Glutamatergic neuron (in vitro differentiated cells): ENCODE results near the gene ZNF544. TPM values are rescaled to one million over a fixed set of nuclear protein-coding genes. Genes with fewer than 3 reads are reported as not detected.
A peak's percentile ranks its signal among the peaks of the same experiment; 100 is the strongest.

Source experiments
- DNase-seq: peaks from one replicate; pipeline ENCODE4 v3.0.0; 2022
- H3K27ac Mint-ChIP-seq: one replicate; pipeline ENCODE4 v1.8.0; 2020; ENCODE audit warnings: mild to moderate bottlenecking, mixed read lengths, inconsistent platforms; ENCODE audit not compliant: unreplicated experiment
- H3K27me3 Mint-ChIP-seq: one replicate; pipeline ENCODE4 v1.8.0; 2020; ENCODE audit warnings: mild to moderate bottlenecking, moderate library complexity, mixed read lengths, inconsistent platforms; ENCODE audit not compliant: unreplicated experiment
- H3K36me3 Mint-ChIP-seq: one replicate; pipeline ENCODE4 v1.8.0; 2020; ENCODE audit warnings: mild to moderate bottlenecking, mixed read lengths, inconsistent platforms; ENCODE audit not compliant: unreplicated experiment
- H3K4me1 Mint-ChIP-seq: one replicate; pipeline ENCODE4 v1.8.0; 2020; ENCODE audit warnings: mild to moderate bottlenecking, low read depth, mixed read lengths, inconsistent platforms; ENCODE audit not compliant: unreplicated experiment
- H3K4me3 Mint-ChIP-seq: one replicate; pipeline ENCODE4 v1.8.0; 2020; ENCODE audit warnings: mild to moderate bottlenecking, mixed read lengths, inconsistent platforms; ENCODE audit not compliant: unreplicated experiment
- H3K9me3 Mint-ChIP-seq: one replicate; pipeline ENCODE4 v1.8.0; 2020; ENCODE audit warnings: mild to moderate bottlenecking, moderate library complexity, mixed read lengths, inconsistent platforms; ENCODE audit not compliant: unreplicated experiment
- total RNA-seq: library from RNA; stranded (reverse); fragmentation: NEBNext Ultra II Directional; extraction: Animal tissue kit (Norgen Biotek cat#: 25700); gene quantifications from one replicate; pipeline ENCODE4 v1.2.1, GENCODE V29; 2021; ENCODE audit not compliant: unreplicated experiment
- TF ChIP-seq, protein P1 (sequence below): fragments of 200-600 bp; sonication (generic); IDR thresholded peaks from one replicate; pipeline ENCODE4 v1.5.0; 2021; ENCODE audit not compliant: partially characterized antibody, unreplicated experiment

The ZNF544 gene
- total RNA-seq, 1 donor from 2014 or later, result 46.1 TPM

DNA sequence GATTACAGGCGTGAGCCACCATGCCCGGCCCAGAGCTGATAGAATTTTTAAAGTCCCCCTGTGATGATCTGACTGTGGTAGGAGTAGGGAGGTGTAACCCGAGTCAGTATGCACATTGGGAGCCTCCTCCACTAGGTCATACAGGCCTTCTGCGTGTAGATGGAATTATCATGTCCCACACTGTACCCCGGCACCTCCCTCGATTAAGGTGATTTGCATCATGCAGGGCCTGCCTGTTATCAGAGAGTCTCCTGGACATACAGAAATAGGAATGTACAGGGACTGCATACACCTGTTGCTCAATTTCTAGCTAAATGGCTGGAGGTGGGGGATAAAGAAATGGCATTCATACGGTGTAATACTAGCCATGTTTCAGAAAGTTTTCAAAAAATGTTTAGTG is 75.5 kb downstream of the ZNF544 start:
- Mint-ChIP-seq H3K27ac (peak overlapping the region; percentile 68), H3K27me3 (peaks cover 9% of the 10 kb centered on the region), H3K4me3 (peak overlapping the region; percentile 100), H3K36me3 (peaks cover 12% of the 10 kb centered on the region), H3K9me3 (peaks cover 13% of the 10 kb centered on the region), H3K4me1 (peaks cover 12% of the 10 kb centered on the region)
- TF ChIP-seq, protein P1, sequence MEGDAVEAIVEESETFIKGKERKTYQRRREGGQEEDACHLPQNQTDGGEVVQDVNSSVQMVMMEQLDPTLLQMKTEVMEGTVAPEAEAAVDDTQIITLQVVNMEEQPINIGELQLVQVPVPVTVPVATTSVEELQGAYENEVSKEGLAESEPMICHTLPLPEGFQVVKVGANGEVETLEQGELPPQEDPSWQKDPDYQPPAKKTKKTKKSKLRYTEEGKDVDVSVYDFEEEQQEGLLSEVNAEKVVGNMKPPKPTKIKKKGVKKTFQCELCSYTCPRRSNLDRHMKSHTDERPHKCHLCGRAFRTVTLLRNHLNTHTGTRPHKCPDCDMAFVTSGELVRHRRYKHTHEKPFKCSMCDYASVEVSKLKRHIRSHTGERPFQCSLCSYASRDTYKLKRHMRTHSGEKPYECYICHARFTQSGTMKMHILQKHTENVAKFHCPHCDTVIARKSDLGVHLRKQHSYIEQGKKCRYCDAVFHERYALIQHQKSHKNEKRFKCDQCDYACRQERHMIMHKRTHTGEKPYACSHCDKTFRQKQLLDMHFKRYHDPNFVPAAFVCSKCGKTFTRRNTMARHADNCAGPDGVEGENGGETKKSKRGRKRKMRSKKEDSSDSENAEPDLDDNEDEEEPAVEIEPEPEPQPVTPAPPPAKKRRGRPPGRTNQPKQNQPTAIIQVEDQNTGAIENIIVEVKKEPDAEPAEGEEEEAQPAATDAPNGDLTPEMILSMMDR, result no peak
- no peak for DNase-seq

DNA sequence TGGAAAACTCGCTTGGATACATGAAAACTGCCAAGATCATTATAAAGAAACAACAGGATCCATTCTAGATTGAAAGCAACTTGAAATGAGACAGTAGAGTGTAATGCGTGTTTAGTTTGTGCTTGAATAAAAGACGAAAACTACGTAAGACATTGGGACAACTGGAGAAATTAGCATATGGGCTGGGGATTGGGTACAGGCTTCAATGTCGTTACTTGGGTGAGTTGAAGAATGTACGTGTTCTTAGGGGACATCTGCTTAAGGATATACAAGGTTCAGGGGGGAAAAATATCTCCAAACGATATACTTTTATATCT is 76.0 kb downstream of the ZNF544 start:
- TF ChIP-seq, protein P1, result no peak
- peak overlapping the region; percentile 97 for H3K27ac Mint-ChIP-seq
- H3K4me3 Mint-ChIP-seq, result peak overlapping the region; percentile 100
- peaks cover 12% of the 10 kb centered on the region for H3K36me3 Mint-ChIP-seq
- no peak for DNase-seq
- peaks cover 12% of the 10 kb centered on the region for H3K4me1 Mint-ChIP-seq
- H3K27me3 Mint-ChIP-seq, result peaks cover 9% of the 10 kb centered on the region
- peaks cover 12% of the 10 kb centered on the region for H3K9me3 Mint-ChIP-seq

DNA sequence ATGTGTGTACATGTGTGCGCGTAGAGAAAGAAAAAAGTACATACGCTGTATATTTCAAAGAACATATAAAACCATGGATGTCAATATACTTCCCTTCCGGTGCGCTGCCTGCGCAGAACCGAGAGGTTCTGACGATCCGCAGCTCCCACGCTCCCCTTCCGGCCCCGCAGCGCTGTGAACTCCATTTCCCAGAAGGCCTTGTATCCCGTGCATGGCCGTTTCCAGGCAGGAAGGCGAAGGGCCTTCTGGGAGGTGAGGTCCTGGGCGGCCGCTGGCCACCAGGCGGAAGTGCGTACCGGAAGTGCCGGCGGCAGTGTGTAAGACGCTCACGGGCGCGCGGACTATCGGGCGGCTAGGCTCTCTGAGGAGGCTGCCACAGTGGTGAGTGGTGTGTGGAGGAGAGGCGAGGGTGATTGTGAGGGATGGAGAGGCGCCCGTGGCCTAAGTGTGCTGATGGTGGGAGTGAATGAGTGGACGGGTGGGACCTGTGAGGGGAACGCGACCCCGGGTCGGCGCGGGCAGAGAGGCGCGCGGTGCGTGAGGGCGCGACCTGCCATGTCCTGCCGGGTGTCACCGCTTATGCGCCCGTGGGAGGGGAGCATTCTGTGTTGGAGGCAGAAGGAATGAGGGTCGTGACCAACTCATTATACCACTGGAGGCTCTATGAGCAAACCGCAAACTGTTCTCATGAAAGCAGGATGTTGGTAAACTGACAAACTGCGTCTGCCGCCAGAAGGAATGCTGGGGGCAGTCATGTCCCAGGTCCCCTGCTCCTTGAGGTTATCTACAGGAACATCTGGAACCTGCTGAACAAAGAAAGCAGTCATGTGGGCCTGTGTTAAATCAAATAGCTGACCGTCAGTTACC is 76.6 kb downstream of the ZNF544 start, which contains the start of gene ERVK3-1:
ERVK3-1 (plus strand) TSS at position 313 of the 867 bp plus-strand sequence. CDS start 6,792 bp downstream, outside the sequence.
- Mint-ChIP-seq H3K36me3 (peaks cover 12% of the 10 kb centered on the region), H3K27ac (peak within 1 kb of the TSS; percentile 97), H3K27me3 (peaks cover 9% of the 10 kb centered on the region), H3K4me1 (peaks cover 15% of the 10 kb centered on the region), H3K9me3 (peaks cover 9% of the 10 kb centered on the region), H3K4me3 (peak within 1 kb of the TSS; percentile 100)
- TF ChIP-seq, protein P1, result peak; percentile 44
- peak; percentile 93 for DNase-seq

DNA sequence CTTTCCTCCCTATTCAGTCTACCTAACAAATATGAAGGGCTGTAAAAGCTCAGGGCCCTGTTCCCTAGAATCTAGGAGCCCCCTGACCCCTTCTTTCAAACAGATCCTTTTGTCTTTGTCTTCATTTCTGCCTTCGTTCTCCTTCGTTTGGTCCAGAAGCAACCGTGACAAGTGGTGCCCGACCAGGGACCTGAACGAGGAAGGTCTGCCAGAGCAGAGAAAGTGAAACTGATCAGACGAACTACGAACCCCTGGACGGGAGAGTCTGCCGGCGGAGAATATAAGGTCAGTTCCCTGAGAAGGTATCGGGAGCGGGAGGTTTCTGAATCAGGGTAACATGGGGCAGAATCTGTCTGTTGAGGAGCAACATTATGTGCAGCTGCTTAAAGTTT is 77.2 kb downstream of the ZNF544 start:
- Mint-ChIP-seq H3K36me3 (peaks cover 7% of the 10 kb centered on the region), H3K27ac (peak overlapping the region; percentile 97), H3K4me1 (peaks cover 15% of the 10 kb centered on the region), H3K27me3 (peaks cover 7% of the 10 kb centered on the region), H3K9me3 (peaks cover 9% of the 10 kb centered on the region), H3K4me3 (peak overlapping the region; percentile 100)
- TF ChIP-seq, protein P1, result no peak
- DNase-seq, result no peak

DNA sequence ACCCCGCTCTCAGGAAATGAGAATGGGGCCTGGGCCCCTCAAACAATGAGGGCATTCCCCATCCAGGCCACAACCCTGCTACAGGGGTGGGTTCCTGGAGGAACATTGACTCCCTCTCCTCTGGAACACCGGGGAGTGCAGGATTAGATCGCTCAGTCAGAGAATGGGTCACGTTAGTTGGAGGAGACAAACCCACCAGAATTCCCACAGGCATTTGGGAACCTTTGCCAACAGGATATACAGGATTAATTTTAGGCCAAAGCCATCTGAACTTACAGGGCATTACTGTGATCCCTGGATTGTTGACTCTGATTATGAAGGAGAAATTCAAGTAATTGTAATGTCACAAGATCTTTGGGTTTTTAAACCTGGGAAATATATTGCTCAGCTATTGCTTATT is 79.0 kb downstream of the ZNF544 start:
- Mint-ChIP-seq H3K9me3 (peaks cover 11% of the 10 kb centered on the region), H3K27ac (no peak overlapping the region), H3K4me3 (no peak overlapping the region), H3K4me1 (peaks cover 22% of the 10 kb centered on the region), H3K36me3 (peaks cover 21% of the 10 kb centered on the region), H3K27me3 (peaks cover 6% of the 10 kb centered on the region)
- TF ChIP-seq, protein P1, result no peak
- DNase-seq, result no peak
